PC-3 (cell line): Measurements from ENCODE around the gene ALOXE3. TPM values are rescaled to one million over a fixed set of nuclear protein-coding genes. Genes with fewer than 3 reads are reported as not detected.

ENCODE experiments used
- ATAC-seq: fragments of 200-7000 bp; cut with Tn5 transposase; 2 replicates; pipeline ENCODE4 v1.9.1; 2020; ENCODE audit warnings: mild to moderate bottlenecking, moderate library complexity
- BruUV-seq: library from RNA; stranded (reverse); fragments of 400-500 nt; replicated peaks from 2 replicates; lab custom pipeline; 2021; lab: Mats Ljungman, UMichigan
- CTCF ChIA-PET: fragments of 300-600 bp; sonication (Branson Sonifier 250); formaldehyde crosslinking; loops from one replicate; lab custom pipeline; 2022; ENCODE audit warnings: antibody characterized with exemption; lab: Charles Lee
- POLR2A ChIA-PET: fragments of 300-600 bp; sonication (Branson Sonifier 250); formaldehyde crosslinking; loops from one replicate; lab custom pipeline; 2022; ENCODE audit warnings: antibody characterized with exemption; ENCODE audit not compliant: unreplicated experiment; lab: Charles Lee
- DNase-seq: peaks from one replicate; pipeline ENCODE4 v3.0.0-alpha.2; 2015
- H2AFZ ChIP-seq: fragments of 300-600 bp; sonication (generic); 2 replicates; pipeline ENCODE4 v1.6.0; 2016; ENCODE audit warnings: antibody characterized with exemption, low read length
- H3F3A ChIP-seq: fragments of 300-600 bp; sonication (generic); one replicate; pipeline ENCODE4 v1.6.0; 2017; ENCODE audit warnings: antibody characterized with exemption, low read length, control low read depth, mild to moderate bottlenecking; ENCODE audit not compliant: unreplicated experiment
- H3K27ac ChIP-seq: fragments of 300-600 bp; sonication (generic); 2 replicates; pipeline ENCODE4 v1.5.1; 2016; ENCODE audit warnings: mild to moderate bottlenecking, low read length
- H3K27me3 ChIP-seq: fragments of 300-600 bp; sonication (generic); 2 replicates; pipeline ENCODE4 v1.6.1; 2016; ENCODE audit warnings: low read length, mixed read lengths
- H3K36me3 ChIP-seq: fragments of 300-600 bp; sonication (generic); 2 replicates; pipeline ENCODE4 v1.6.1; 2016; ENCODE audit warnings: low read depth, mixed run types, low read length, mixed read lengths
- H3K4me1 ChIP-seq: fragments of 300-600 bp; sonication (generic); 2 replicates; pipeline ENCODE4 v1.5.1; 2016; ENCODE audit warnings: low read length; ENCODE audit not compliant: insufficient read depth
- H3K4me2 ChIP-seq: fragments of 300-600 bp; sonication (generic); 2 replicates; pipeline ENCODE4 v1.6.0; 2016; ENCODE audit warnings: low read length
- H3K4me3 ChIP-seq: fragments of 300-600 bp; sonication (generic); 2 replicates; pipeline ENCODE4 v1.5.1; 2016; ENCODE audit warnings: mild to moderate bottlenecking, low read length, mixed read lengths
- H3K79me2 ChIP-seq: fragments of 300-600 bp; sonication (generic); 2 replicates; pipeline ENCODE4 v1.6.1; 2017; ENCODE audit warnings: low read length, mixed read lengths
- H3K9ac ChIP-seq: fragments of 300-600 bp; sonication (generic); 2 replicates; pipeline ENCODE4 v1.6.0; 2016; ENCODE audit warnings: mild to moderate bottlenecking, low read length
- H3K9me2 ChIP-seq: fragments of 300-600 bp; sonication (generic); replicated peaks from 2 replicates; pipeline ENCODE4 v1.6.1; 2016; ENCODE audit warnings: mixed run types, low read length, mixed read lengths
- H3K9me3 ChIP-seq: fragments of 300-600 bp; sonication (generic); 2 replicates; pipeline ENCODE4 v1.6.1; 2016; ENCODE audit warnings: low read length, mixed read lengths
- H4K20me1 ChIP-seq: fragments of 300-600 bp; sonication (generic); 2 replicates; pipeline ENCODE4 v1.6.1; 2016; ENCODE audit warnings: low read length, mixed read lengths
- CTCF ChIP-seq: fragments of 300-600 bp; sonication (generic); conservative IDR thresholded peaks from 2 replicates; pipeline ENCODE4 v1.5.1; 2017; ENCODE audit warnings: antibody characterized with exemption, low read depth, mild to moderate bottlenecking, low read length
- EZH2 ChIP-seq: fragments of 300-600 bp; sonication (generic); IDR thresholded peaks from one replicate; pipeline ENCODE4 v1.6.1; 2017; ENCODE audit warnings: antibody characterized with exemption, mild to moderate bottlenecking, low read length; ENCODE audit not compliant: unreplicated experiment
- EZH2phosphoT487 ChIP-seq: fragments of 300-600 bp; sonication (generic); IDR thresholded peaks from 2 replicates; pipeline ENCODE4 v1.6.1; 2018; ENCODE audit warnings: mild to moderate bottlenecking, antibody characterized with exemption, low read length, borderline replicate concordance
- intact Hi-C: fragments of 100-400 bp; cut with micrococcal nuclease; formaldehyde crosslinking; loops from 2 replicates; pipeline ENCODE4 v1.9.0; 2023
- total RNA-seq: library from RNA; depleted of rRNA; stranded (reverse); fragments of >200 nt; gene quantifications from 2 replicates; pipeline ENCODE4 v1.2.3, GENCODE V29; 2014

Gene ALOXE3
- total RNA-seq, 1 experiment from 2014 or later, result 1.4 TPM

GRCh38 chr17:8125154-8125946 lies 7.0 kb upstream of the ALOXE3 start:
- ChIA-PET POLR2A (no interaction called here), CTCF (interaction anchor here (0.6 kb wide), 1 partner anchor 170 kb away, joined by 3 read pairs; no protein-coding TSS in a partner anchor)
- no peak overlapping the region for H3K27ac ChIP-seq
- intact Hi-C loops, result loop anchor here (1.0 kb wide), 1 partner anchor 13 kb away; no protein-coding TSS in a partner anchor
- H3K27me3 ChIP-seq, result no peaks in the 10 kb centered on the region
- no peak overlapping the region for H3K9ac ChIP-seq
- H3K4me2 ChIP-seq, result peak overlapping the region; percentile 96
- H2AFZ ChIP-seq, result peak overlapping the region; percentile 100
- BruUV-seq, result no TSS peak
- H3K79me2 ChIP-seq, result no peaks in the 10 kb centered on the region
- peaks cover 4% of the 10 kb centered on the region for H3F3A ChIP-seq
- peak overlapping the region; percentile 91 for H3K4me3 ChIP-seq
- no peaks in the 10 kb centered on the region for H4K20me1 ChIP-seq
- TF ChIP-seq EZH2phosphoT487, result no peak
- TF ChIP-seq EZH2, result no peak
- TF ChIP-seq CTCF, result no peak
- H3K4me1 ChIP-seq, result peaks cover 10% of the 10 kb centered on the region; the same call in 1 of the 2 replicates
- ATAC-seq, result peak; percentile 13; the same call in 1 of the 2 replicates
- DNase-seq, result peak; percentile 76
- no peaks in the 10 kb centered on the region for H3K9me2 ChIP-seq
- no peaks in the 10 kb centered on the region for H3K36me3 ChIP-seq
- no peaks in the 10 kb centered on the region for H3K9me3 ChIP-seq

GRCh38 chr17:8124350-8125153 lies 6.2 kb upstream of the ALOXE3 start:
- Histone ChIP-seq H3K9me2 (no peaks in the 10 kb centered on the region), H4K20me1 (peaks cover 3% of the 10 kb centered on the region), H3K27ac (no peak overlapping the region), H3K4me3 (peak overlapping the region; percentile 91), H3K4me1 (peaks cover 13% of the 10 kb centered on the region; the same call in 1 of the 2 replicates), H3F3A (peaks cover 7% of the 10 kb centered on the region), H3K9me3 (no peaks in the 10 kb centered on the region), H3K27me3 (no peaks in the 10 kb centered on the region), H3K4me2 (peak overlapping the region; percentile 96), H2AFZ (peak overlapping the region; percentile 82), H3K36me3 (no peaks in the 10 kb centered on the region), H3K9ac (no peak overlapping the region), H3K79me2 (no peaks in the 10 kb centered on the region)
- CTCF ChIA-PET, result interaction anchor here (1.1 kb wide), 1 partner anchor 51 kb away, joined by 3 read pairs; no protein-coding TSS in a partner anchor
- DNase-seq (peak; percentile 40), ATAC-seq (no peak)
- intact Hi-C loops, result loop anchor here (1.0 kb wide), 1 partner anchor 14 kb away; no protein-coding TSS in a partner anchor
- POLR2A ChIA-PET, result no interaction called here
- BruUV-seq, result no TSS peak
- TF ChIP-seq CTCF, result no peak
- TF ChIP-seq EZH2phosphoT487, result no peak
- TF ChIP-seq EZH2, result no peak
